Gastrocnemius medialis (tissue), 4 donors: ENCODE measurements around the gene ZNF782.

Experiments used
- CTCF ChIP-seq, 5 experiments: fragments of 450-650 bp in 3 of 5; fragments of 200-600 bp in 2 of 5; sonication (generic) in 2 of 5; IDR thresholded peaks in 4 of 5; conservative IDR thresholded peaks in 1 of 5; 1 replicate in 4 of 5; 2 replicates in 1 of 5; pipeline ENCODE4 v1.5.1; 2016 to 2019; ENCODE audit warnings: antibody characterized with exemption in 5 of 5, mild to moderate bottlenecking in 3 of 5, moderate library complexity in 3 of 5
- POLR2A ChIP-seq, 2 donors: fragments of 450-650 bp; IDR thresholded peaks; one replicate each; pipeline ENCODE4 v1.6.1; 2017; ENCODE audit warnings: antibody characterized with exemption in 2 of 2, mild to moderate bottlenecking in 2 of 2, moderate library complexity in 2 of 2

GRCh38 chr9:96892131-96892530 is 37.8 kb upstream of the ZNF782 start:
- no peak for TF ChIP-seq CTCF (IDR thresholded peaks at IDR 0.05 in 4 of 5, conservative IDR thresholded peaks at IDR 0.05 in 1 of 5)
- no peak for TF ChIP-seq POLR2A (IDR thresholded peaks at IDR 0.05)
